ENCODE measurements around the gene MAB21L4.

The MAB21L4 gene

GRCh38 chr2:240894006-240894405, 1.9 kb downstream of the MAB21L4 start:
- no peak for DNase-seq

GRCh38 chr2:240893363-240893844, 2.6 kb downstream of the MAB21L4 start:
- DNase-seq, result no peak

- DNase-seq, result no peak
Observed at GRCh38 chr2:240892925-240893324, 3.0 kb downstream of the MAB21L4 start.

DNA sequence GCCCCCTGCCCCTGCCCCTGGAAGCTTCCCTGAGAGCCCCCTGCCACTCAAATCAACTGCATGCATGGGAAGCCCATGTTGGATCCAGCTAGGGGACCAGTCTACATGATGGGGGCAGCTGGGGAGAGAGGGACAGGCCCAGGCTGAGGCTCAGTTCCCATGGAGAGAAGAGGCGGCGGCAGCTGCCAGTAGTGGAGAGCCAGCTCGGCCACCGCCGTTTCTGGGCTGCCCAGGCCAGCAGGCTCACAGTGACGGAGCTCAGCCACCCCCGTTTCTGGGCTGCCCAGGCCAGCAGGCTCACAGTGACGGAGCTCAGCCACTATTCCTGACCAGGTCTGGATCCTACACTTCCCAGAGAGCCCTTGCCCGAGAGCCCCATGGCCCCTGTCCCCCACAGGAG, 3.6 kb downstream of the MAB21L4 start:
- DNase-seq, result no peak

DNA sequence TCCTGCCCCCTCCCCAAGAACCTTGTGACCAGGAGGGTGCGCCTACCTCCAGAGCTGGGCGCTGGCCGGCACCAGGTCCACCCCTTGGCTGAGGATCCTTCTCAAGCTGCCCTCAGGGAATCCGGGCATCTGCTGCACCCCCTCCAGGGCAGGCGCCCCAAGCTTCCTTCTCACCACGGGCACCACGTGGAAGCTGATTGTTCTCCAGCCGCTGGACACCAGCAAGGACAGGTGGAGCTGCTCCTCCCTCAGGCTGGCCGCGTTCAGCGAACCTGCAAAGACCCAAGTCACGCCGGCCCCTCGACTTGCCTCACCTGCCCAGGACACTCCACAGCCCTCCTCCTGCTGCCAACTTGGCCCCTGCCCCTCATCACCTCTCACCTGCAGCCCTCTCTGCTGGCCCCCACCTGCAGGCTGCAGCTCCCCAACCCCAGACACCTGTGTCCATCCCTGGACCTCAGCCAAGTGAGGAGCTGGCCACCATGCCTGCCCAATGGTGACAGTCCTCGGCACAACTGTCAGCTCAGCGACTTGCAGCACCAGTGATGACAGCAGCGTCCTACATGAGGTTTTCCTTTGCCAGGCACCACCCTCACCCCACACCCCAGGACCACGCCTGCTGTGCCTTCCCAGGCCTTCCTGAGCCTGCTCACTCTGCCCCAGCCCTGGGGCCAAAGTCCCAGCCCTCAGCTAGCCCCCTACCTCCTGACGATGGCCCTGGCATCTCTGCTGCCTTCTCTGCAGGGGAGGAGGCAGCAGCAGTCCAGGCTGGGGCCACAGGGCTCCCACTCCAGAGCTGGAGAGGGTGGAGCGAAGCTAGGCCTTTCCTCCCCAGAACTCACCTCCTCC, 4.2 kb downstream of the MAB21L4 start:
- DNase-seq, result no peak

DNA sequence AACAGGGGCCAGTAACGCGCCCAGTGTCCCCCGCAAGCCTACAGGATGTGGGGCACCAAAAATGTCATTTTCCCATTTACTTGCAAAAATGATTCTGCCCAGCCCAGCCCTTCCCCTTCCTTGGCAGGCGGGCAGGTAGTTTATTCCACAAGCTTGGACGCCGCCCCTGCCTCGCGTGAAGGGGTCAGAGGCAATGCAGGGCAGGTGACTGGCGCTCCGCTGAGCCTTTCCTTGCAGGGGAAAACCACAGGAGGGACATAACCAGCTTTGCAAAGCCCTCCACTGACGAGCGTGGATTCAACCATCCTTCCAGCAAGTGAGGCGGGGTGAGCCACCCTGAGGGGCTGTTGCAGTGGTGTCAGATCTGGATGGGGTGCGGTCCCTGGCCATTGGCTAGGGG, 5.3 kb downstream of the MAB21L4 start:
- no peak for DNase-seq

DNA sequence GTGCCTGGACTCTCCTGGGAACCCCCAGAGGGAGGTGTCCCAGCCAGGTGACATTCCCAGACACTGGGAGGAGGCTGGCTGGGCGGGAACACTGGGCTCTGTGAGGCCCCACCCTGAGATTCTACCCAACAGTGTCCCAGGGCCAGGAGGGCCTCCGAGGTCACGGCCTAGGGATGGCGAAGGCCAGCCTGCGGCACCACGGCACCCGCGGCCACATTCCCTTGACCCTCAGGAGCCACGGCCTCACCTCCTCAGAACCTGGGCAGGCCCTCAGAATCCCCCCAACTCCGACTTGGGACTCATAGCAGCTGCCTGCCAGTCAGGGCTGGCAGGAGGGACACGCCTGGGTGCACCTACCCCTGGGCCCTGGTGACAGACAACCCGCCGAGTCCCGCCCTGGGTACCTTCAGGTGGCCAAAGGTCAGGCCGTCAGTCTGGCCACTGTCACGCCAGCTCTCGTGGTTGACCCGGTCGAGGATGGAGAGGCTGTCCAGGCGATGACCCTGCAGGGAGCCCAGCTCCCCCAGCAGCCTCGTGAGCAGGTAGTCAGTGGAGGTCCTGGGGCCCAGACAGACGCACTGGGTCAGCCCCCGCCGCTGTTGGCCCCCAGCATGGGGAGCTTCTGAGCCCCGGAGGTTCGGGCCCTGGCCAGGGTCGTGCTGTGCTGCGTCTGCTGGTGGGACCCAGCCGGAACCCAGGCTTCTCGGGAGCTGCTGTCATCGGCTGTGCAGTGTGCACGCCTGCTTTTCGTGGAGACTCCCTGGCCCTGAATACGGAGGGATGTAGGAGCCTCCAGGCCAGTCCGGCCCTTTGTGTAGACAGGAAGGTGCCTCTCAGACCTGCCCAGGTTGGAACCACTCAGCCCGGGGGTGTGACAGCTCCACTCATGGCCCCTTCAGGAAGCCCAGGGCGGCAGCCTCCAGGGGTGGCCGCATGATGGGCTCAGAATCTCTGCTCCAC, 6.1 kb downstream of the MAB21L4 start:
- DNase-seq, result no peak

- DNase-seq, result no peak
Observed at GRCh38 chr2:240888890-240889573, 6.9 kb downstream of the MAB21L4 start.

DNA sequence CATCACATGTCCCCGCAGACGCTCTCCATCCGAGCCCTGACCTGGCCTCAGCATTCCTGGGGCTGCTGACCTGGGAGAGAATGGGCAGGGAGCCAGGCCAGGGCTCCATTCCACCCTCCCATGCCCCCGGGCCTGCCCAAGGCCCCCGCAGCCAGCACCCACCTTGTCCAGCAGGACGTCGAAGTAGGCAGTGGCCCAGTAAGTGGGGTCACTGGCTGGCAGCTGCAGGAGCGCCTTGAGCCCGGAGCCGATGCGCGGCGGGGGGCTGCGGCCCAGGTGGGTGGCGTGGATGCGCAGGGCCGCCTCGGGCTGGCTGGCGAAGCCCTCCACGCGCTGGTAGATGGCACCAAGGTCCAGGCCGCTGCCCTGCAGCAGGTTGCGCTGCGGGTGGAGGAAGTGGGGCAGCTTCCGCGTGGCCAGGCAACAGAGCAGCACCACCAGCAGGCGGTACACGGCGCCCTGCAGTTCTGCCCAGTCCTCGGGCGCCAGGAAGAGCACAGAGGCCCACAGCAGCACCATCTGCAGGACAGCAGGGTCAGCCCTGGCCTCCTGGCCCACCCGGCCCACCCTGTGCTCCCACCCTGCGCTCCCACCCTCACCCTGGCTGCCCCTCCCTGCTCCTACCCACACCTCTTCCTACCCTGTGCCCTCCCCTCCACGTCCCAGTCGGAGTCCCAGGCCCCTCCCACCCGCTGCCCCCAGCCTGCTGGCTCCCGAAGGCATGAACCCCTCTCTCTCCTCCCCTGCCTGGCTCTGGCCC, 7.6 kb downstream of the MAB21L4 start:
- no peak for DNase-seq

GRCh38 chr2:240887631-240888030, 8.3 kb downstream of the MAB21L4 start:
- no peak for DNase-seq

GRCh38 chr2:240886678-240887609, 9.0 kb downstream of the MAB21L4 start:
- DNase-seq, result no peak

DNA sequence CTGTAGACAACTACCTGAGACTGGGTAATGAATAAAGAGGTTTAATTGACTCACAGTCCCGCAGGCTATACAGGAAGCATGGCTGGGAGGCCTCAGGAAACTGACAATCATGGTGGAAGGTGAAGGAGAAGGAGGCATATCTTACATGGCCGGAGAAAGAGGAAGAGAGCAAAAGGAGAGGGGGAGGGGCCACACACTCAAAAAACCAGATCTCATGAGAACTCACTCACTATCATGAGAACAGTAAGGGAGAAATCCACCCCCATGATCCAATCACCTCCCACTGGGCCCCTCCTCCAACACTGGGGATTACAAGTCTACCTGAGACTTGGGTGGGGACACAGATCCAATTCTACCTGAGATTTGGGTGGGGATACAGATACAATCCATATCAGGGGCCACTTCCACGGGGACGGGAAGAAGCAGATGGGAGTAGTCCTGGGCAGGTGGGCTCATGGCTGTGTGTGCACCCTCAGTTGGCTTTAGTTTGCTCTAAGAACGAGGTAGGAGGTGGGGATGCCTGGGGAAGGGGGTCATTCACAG, 9.9 kb downstream of the MAB21L4 start:
- DNase-seq, result no peak

DNA sequence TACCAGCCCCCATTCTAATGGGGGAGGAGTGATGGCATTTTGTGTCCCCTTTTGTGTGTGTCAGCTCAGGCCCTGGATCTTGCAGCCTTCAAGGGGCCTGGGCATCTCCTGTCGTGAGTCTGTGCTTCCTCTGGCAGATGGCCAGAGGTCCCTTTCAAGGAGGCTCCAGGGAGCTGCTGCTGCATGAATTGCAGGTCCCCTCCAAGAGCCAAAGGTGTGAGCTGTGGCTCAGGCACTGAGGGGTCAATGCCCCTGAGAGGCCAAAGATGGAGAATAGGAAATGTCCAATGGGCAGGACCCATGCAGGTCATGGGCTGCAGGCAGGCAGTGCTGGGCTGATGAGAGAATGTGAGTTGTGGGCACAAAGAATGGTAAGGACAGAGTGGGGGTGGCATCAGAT, 10.4 kb downstream of the MAB21L4 start:
- no peak for DNase-seq

- DNase-seq, result no peak
Observed at GRCh38 chr2:240884745-240885144, 11.2 kb downstream of the MAB21L4 start.

GRCh38 chr2:240884221-240884620, 11.7 kb downstream of the MAB21L4 start:
- DNase-seq, result no peak

DNA sequence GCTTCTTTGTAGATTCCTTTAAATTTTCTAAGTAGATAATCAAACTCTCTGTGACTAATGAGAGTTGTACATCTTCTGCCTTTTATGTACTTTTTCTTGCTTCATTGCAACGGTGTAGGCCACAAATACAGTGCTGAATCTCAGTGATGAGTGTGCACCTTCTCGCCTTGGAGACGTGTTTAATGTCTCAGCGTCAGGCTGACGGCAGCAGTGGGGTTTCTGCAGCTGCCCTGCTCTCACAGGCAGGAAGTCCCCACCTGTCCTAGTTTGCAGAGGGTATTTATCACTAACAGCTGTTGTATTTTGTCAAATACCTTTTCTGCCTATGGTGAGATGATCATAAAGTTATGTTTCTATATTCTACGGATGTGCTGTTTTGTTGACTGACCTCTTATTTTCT, 14.0 kb downstream of the MAB21L4 start:
- DNase-seq, result no peak

DNA sequence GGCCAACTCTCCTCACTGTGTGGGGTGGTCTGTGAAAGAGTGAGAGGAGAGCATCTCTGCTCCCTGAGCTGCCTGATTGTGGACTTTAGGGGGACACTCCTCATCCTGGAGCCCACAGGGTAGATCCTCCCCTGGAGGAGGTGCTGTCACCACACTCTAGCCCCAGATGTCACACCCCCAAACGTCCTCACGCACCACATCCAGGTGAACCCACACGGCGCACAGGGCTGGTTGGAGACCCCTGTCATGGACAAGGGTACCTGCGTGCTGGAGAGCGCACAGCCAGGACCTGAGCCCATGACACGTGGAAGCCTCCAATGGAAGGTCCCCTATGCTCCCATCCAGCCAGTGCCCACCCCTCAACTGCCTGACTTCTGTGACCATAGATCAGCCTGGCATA, 16.9 kb downstream of the MAB21L4 start:
- no peak for DNase-seq

GRCh38 chr2:240878341-240878936, 17.5 kb downstream of the MAB21L4 start:
- DNase-seq, result no peak

DNA sequence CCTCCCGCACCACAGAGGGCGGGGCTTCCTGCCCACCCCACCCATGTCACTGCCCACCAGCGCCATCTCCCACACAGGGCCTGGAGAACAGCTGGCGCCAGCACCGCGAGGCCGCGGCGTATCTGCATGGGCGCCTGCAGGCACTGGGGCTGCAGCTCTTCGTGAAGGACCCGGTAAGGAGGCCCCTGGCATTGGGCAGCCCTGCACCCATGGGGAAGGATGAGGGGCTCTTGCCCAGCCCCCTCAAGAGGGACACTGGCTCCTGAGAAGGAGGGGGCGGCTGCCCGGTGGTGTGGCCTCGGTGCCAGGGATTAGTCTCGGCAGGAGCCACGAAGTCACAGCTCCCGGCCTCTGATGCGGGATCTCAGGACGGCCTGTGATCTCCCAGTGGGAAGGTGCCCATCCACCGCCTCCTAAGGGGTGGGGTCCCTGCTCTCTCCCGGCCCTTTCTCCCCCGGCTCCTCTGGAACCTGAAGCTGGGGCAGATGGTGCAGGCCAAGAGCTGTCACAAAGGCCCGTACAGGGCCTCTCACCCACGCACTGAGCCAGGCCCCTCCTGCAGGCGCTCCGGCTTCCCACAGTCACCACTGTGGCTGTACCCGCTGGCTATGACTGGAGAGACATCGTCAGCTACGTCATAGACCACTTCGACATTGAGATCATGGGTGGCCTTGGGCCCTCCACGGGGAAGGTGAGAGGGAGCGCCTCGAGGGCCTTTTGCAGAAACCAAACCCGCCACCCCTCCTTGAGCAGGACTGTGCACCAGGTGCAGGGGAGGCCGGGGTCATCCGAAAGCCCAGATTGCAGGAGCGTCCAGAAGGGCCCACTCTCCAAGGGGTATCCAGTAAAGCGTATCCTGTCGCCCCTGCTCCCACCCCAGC, 18.3 kb downstream of the MAB21L4 start:
- DNase-seq, result no peak
